Stimulated activated naive CD8-positive, alpha-beta T cell treated with anti-CD3 and anti-CD28 coated beads, Interleukin-15, Interleukin-2, amounts not matched to agents 100 ng/mL and 50 ng/mL, for 24 hours (primary cell): ENCODE data around the gene SEMA6B.
"Not testable (repeated sequence)": the region's sequence is repeated elsewhere in the genome, so short reads cannot be mapped to it uniquely, and the experiment has no call there.

Experiments used
- H3K27ac Mint-ChIP-seq: one replicate; pipeline ENCODE4 v1.8.0; 2021; ENCODE audit warnings: mild to moderate bottlenecking, mixed read lengths
- H3K27me3 Mint-ChIP-seq: one replicate; pipeline ENCODE4 v1.8.0; 2021; ENCODE audit warnings: mixed read lengths
- H3K36me3 Mint-ChIP-seq: one replicate; pipeline ENCODE4 v1.8.0; 2021; ENCODE audit warnings: low read depth, mixed read lengths
- H3K4me1 Mint-ChIP-seq: one replicate; pipeline ENCODE4 v1.8.0; 2021; ENCODE audit warnings: low read depth, mixed read lengths
- H3K4me3 Mint-ChIP-seq: one replicate; pipeline ENCODE4 v1.8.0; 2021; ENCODE audit warnings: mild to moderate bottlenecking, mixed read lengths
- H3K9me3 Mint-ChIP-seq: one replicate; pipeline ENCODE4 v1.8.0; 2021; ENCODE audit warnings: mixed read lengths

Gene SEMA6B

DNA sequence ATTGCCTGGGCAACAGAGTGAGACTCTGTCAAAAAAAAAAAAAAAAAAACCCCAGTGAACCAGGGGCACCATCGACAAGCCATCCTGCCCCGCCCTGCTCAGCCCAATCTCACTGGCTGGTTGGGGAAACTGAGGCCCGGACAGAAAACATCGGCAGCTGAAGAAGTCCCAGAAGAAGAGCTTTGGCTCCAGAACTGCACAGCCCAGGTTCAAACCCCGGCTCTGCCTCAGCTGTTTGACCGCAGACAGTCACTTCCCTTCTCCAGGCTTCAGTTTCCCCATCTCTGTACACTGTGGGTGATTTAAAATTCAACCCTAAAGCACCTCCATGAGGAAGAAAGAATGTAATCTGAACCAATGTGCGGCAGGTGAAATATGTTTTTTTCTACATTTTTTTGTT, 9.4 kb upstream of the SEMA6B start:
- Mint-ChIP-seq H3K27me3 (no peaks in the 10 kb centered on the region), H3K27ac (no peak overlapping the region), H3K4me1 (no peaks in the 10 kb centered on the region), H3K9me3 (no peaks in the 10 kb centered on the region), H3K4me3 (no peak overlapping the region), H3K36me3 (no peaks in the 10 kb centered on the region)

DNA sequence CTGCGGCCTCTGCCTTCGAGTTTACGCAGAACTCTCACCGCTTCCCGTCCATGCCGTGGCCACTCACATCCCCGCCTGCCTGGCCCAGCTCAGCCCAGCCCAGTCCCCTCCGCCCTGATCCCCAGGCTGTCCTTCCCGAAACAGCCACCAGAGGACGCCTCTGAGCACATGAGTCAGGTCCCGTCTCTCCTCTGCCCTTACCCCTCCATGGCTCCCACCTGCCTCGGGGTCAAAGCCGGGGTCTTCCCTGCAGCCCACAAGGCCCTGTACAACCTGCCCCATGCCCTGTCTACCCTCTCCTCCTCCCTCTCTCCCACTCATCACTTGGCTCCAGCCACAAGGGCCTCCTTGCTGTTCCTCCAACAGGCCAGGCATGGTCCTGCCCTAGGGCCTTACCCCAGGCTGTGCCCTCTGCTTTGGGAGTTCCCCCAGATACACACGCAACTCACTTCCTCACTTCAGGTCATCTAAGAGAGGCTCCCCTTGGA, 8.1 kb upstream of the SEMA6B start:
- Mint-ChIP-seq H3K27me3 (no peaks in the 10 kb centered on the region), H3K27ac (no peak overlapping the region), H3K4me3 (no peak overlapping the region), H3K4me1 (no peaks in the 10 kb centered on the region), H3K9me3 (no peaks in the 10 kb centered on the region), H3K36me3 (no peaks in the 10 kb centered on the region)

GRCh38 chr19:4566402-4567051, 7.0 kb upstream of the SEMA6B start:
- Mint-ChIP-seq H3K27me3 (no peaks in the 10 kb centered on the region), H3K9me3 (no peaks in the 10 kb centered on the region), H3K4me3 (no peak overlapping the region), H3K4me1 (no peaks in the 10 kb centered on the region), H3K27ac (no peak overlapping the region), H3K36me3 (no peaks in the 10 kb centered on the region)

- H3K27me3 Mint-ChIP-seq, H3K36me3 Mint-ChIP-seq, H3K4me1 Mint-ChIP-seq, H3K4me3 Mint-ChIP-seq, H3K9me3 Mint-ChIP-seq, H3K27ac Mint-ChIP-seq: not testable (repeated sequence)
Measured at GRCh38 chr19:4563562-4563961, 4.1 kb upstream of the SEMA6B start.

- not testable (repeated sequence) for H3K4me1 Mint-ChIP-seq, H3K27ac Mint-ChIP-seq, H3K36me3 Mint-ChIP-seq, H3K27me3 Mint-ChIP-seq, H3K9me3 Mint-ChIP-seq, H3K4me3 Mint-ChIP-seq
Measured at GRCh38 chr19:4562085-4562484, 2.6 kb upstream of the SEMA6B start.

DNA sequence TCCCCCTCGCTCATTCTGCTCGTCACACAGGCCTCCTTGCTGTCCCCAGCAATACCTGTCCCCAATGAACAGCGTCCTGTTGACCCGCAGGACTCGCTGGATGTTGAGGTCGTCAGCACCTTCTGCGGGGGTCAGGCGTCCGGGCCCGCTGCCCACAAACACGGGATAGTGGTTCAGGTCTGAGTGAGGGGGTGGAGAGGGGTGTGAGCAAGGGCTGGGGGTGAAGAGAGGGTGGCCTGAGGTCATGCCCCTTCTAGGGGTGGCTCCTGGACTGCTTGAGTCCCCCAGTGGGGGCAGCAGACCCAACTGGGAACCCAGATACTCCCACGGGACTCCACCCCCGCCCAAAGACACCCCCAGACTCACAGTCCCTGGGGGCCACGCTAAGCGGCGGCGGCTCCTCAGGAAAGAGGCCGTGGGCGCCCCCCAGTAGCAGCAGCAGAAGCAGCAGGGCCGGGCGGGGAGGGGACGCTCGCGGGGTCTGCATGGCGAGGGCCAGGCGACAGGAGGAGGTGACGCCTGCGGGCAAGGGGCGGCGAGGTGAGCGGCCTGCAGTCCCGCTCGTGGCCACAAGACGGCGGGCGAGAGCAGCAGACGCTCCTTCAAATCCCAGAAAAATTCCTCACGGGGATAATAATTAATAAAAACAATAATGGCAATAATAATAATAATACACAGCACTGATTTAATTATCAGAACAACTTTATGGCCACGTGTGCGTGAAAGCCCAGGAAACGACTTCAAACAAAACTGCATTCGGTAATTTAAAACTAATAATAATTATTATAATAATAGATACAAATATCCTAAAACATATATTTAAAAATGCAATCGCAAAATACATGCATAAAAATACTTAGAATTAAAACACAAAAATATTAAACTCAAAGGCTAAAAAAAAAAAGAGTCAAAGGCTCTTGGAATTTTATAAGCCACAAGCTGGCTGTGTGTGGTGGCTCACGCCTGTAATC, 1.2 kb downstream of the SEMA6B start:
- no peak overlapping the region for H3K4me3 Mint-ChIP-seq
- no peaks in the 10 kb centered on the region for H3K27me3 Mint-ChIP-seq
- no peaks in the 10 kb centered on the region for H3K4me1 Mint-ChIP-seq
- H3K9me3 Mint-ChIP-seq = no peaks in the 10 kb centered on the region
- H3K36me3 Mint-ChIP-seq = no peaks in the 10 kb centered on the region
- no peak overlapping the region for H3K27ac Mint-ChIP-seq

- Mint-ChIP-seq H3K4me1 (no peaks in the 10 kb centered on the region), H3K4me3 (no peak overlapping the region), H3K9me3 (no peaks in the 10 kb centered on the region), H3K27ac (no peak overlapping the region), H3K36me3 (no peaks in the 10 kb centered on the region), H3K27me3 (no peaks in the 10 kb centered on the region)
Measured at GRCh38 chr19:4557144-4557970, 2.1 kb downstream of the SEMA6B start.

GRCh38 chr19:4556597-4557127, 2.8 kb downstream of the SEMA6B start:
- no peaks in the 10 kb centered on the region for H3K4me1 Mint-ChIP-seq
- H3K27ac Mint-ChIP-seq = no peak overlapping the region
- H3K36me3 Mint-ChIP-seq = no peaks in the 10 kb centered on the region
- no peaks in the 10 kb centered on the region for H3K9me3 Mint-ChIP-seq
- H3K27me3 Mint-ChIP-seq = no peaks in the 10 kb centered on the region
- H3K4me3 Mint-ChIP-seq = no peak overlapping the region

- Mint-ChIP-seq H3K27ac (no peak overlapping the region), H3K36me3 (no peaks in the 10 kb centered on the region), H3K9me3 (no peaks in the 10 kb centered on the region), H3K4me3 (no peak overlapping the region), H3K27me3 (no peaks in the 10 kb centered on the region), H3K4me1 (no peaks in the 10 kb centered on the region)
Measured at GRCh38 chr19:4555657-4556561, 3.6 kb downstream of the SEMA6B start.

DNA sequence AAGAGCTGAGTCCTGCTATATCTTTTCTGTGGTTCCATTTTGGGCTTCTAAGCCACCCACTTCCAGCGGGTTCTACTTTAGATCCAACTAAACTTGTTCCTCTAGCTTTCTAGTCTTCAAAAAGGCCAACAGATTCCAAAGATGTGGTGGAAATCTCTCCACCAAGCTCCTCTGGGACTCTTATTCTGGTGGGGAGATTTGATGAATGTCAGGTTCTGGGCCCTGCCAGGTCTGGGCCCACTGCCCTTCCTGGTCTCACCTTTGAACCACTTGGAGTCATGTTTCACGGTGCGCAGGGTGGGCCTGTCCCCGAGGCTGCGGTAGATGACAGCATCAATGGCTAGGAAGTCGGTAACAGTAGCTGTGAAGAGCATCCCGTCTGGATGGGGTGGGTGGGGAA, 4.8 kb downstream of the SEMA6B start:
- Mint-ChIP-seq H3K4me1 (no peaks in the 10 kb centered on the region), H3K27ac (no peak overlapping the region), H3K4me3 (no peak overlapping the region), H3K9me3 (no peaks in the 10 kb centered on the region), H3K27me3 (no peaks in the 10 kb centered on the region), H3K36me3 (no peaks in the 10 kb centered on the region)

- Mint-ChIP-seq H3K27ac (no peak overlapping the region), H3K36me3 (no peaks in the 10 kb centered on the region), H3K4me3 (no peak overlapping the region), H3K27me3 (no peaks in the 10 kb centered on the region), H3K4me1 (no peaks in the 10 kb centered on the region), H3K9me3 (no peaks in the 10 kb centered on the region)
Measured at GRCh38 chr19:4553775-4554174, 5.7 kb downstream of the SEMA6B start.

GRCh38 chr19:4553092-4553695, 6.3 kb downstream of the SEMA6B start:
- H3K4me1 Mint-ChIP-seq = no peaks in the 10 kb centered on the region
- no peaks in the 10 kb centered on the region for H3K36me3 Mint-ChIP-seq
- H3K27ac Mint-ChIP-seq = no peak overlapping the region
- H3K4me3 Mint-ChIP-seq = no peak overlapping the region
- no peaks in the 10 kb centered on the region for H3K27me3 Mint-ChIP-seq
- H3K9me3 Mint-ChIP-seq = no peaks in the 10 kb centered on the region

DNA sequence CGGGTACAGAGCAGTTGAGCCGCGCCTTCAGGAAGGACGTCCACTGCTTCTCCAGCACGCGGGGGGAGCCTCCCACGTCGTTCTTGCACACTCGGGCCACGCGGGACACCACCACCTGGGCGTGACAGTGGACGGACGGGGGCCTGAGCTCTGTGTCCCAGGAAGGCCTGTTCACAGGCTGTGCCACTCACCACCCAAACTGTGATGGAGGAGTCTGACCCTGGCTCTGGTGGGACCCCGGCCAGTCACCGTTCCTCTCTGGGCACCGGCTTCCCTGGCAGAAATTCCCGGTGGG, 7.0 kb downstream of the SEMA6B start:
- Mint-ChIP-seq H3K27ac (no peak overlapping the region), H3K27me3 (no peaks in the 10 kb centered on the region), H3K4me1 (no peaks in the 10 kb centered on the region), H3K4me3 (no peak overlapping the region), H3K9me3 (no peaks in the 10 kb centered on the region), H3K36me3 (no peaks in the 10 kb centered on the region)
